GM21576 (cell line): ENCODE measurements around the gene LRRC2.
"Not testable (repeated sequence)": the region's sequence is repeated elsewhere in the genome, so short reads cannot be mapped to it uniquely, and the experiment has no call there.

Experiments used
- ATAC-seq: cut with Tn5 transposase; IDR thresholded peaks from one replicate; pipeline ENCODE4 v1.9.1; 2021; ENCODE audit warnings: mild to moderate bottlenecking, moderate library complexity; ENCODE audit not compliant: unreplicated experiment

Gene LRRC2

GRCh38 chr3:46501702-46502101 lies 64.4 kb downstream of the LRRC2 start:
- ATAC-seq = no peak

- no peak for ATAC-seq
Observed at GRCh38 chr3:46500656-46501635, 65.2 kb downstream of the LRRC2 start.

- ATAC-seq = no peak
Observed at GRCh38 chr3:46498916-46499519, 67.1 kb downstream of the LRRC2 start.

GRCh38 chr3:46497556-46498265 lies 68.4 kb downstream of the LRRC2 start, which contains the start of gene RTP3:
Gene RTP3, plus strand, starts transcription at chr3:46497976. Its CDS starts 87 bp downstream, at chr3:46498063.
- ATAC-seq = no peak

- ATAC-seq = no peak
Observed at GRCh38 chr3:46496746-46497555, 69.2 kb downstream of the LRRC2 start.

GRCh38 chr3:46495901-46496456 lies 70.1 kb downstream of the LRRC2 start:
- no peak for ATAC-seq

GRCh38 chr3:46494491-46494890 lies 71.6 kb downstream of the LRRC2 start:
- ATAC-seq = not testable (repeated sequence)

- no peak for ATAC-seq
Observed at GRCh38 chr3:46492890-46493547, 73.1 kb downstream of the LRRC2 start.

- no peak for ATAC-seq
Observed at GRCh38 chr3:46491089-46492070, 74.7 kb downstream of the LRRC2 start.

GRCh38 chr3:46490338-46491084 lies 75.6 kb downstream of the LRRC2 start:
- ATAC-seq = no peak

- no peak for ATAC-seq
Observed at GRCh38 chr3:46489875-46490274, 76.2 kb downstream of the LRRC2 start.

- no peak for ATAC-seq
Observed at GRCh38 chr3:46489381-46489780, 76.7 kb downstream of the LRRC2 start.

GRCh38 chr3:46488735-46489361 lies 77.3 kb downstream of the LRRC2 start:
- peak; percentile 91 for ATAC-seq

GRCh38 chr3:46485779-46486175 lies 80.3 kb downstream of the LRRC2 start:
- ATAC-seq = no peak

GRCh38 chr3:46484911-46485778 lies 81.0 kb downstream of the LRRC2 start:
- no peak for ATAC-seq

- no peak for ATAC-seq
Observed at GRCh38 chr3:46484388-46484787, 81.7 kb downstream of the LRRC2 start.
